Loucy (cell line): Measurements from ENCODE around the gene SDHA.
"Not testable (repeated sequence)": the region's sequence is repeated elsewhere in the genome, so short reads cannot be mapped to it uniquely, and the experiment has no call there.

Source experiments
- H2AFZ ChIP-seq: fragments of 200-600 bp; sonication (generic); 2 replicates; pipeline ENCODE4 v1.6.0; 2016; ENCODE audit warnings: antibody characterized with exemption, mild to moderate bottlenecking, low read length, moderate library complexity
- H3F3A ChIP-seq: fragments of 200-600 bp; 2 replicates; pipeline ENCODE4 v1.6.0; 2016; ENCODE audit warnings: antibody characterized with exemption, low read depth, mild to moderate bottlenecking
- H3K27me3 ChIP-seq: fragments of 200-600 bp; sonication (generic); 2 replicates; pipeline ENCODE4 v1.6.1; 2014; ENCODE audit warnings: low read length, mild to moderate bottlenecking; ENCODE audit not compliant: insufficient read depth, poor library complexity, severe bottlenecking
- H3K36me3 ChIP-seq: fragments of 200-600 bp; sonication (generic); 2 replicates; pipeline ENCODE4 v1.6.1; 2016; ENCODE audit warnings: low read length; ENCODE audit not compliant: insufficient read depth
- H3K4me1 ChIP-seq: fragments of 200-600 bp; sonication (generic); 2 replicates; pipeline ENCODE4 v1.5.1; 2014; ENCODE audit warnings: low read length, mild to moderate bottlenecking; ENCODE audit not compliant: insufficient read depth, poor library complexity, severe bottlenecking
- H3K4me2 ChIP-seq: fragments of 200-600 bp; sonication (generic); 2 replicates; pipeline ENCODE4 v1.6.0; 2014; ENCODE audit warnings: antibody characterized with exemption, low read length, low read depth, mild to moderate bottlenecking; ENCODE audit not compliant: poor library complexity, severe bottlenecking
- H3K4me3 ChIP-seq: fragments of 200-600 bp; sonication (generic); 2 replicates; pipeline ENCODE4 v1.5.1; 2014; ENCODE audit warnings: low read length, mild to moderate bottlenecking, mixed read lengths; ENCODE audit not compliant: poor library complexity, severe bottlenecking
- H3K79me2 ChIP-seq: fragments of 200-600 bp; sonication (generic); 2 replicates; pipeline ENCODE4 v1.6.1; 2014; ENCODE audit warnings: low read length; ENCODE audit not compliant: insufficient read depth
- H3K9ac ChIP-seq: fragments of 200-600 bp; sonication (generic); 2 replicates; pipeline ENCODE4 v1.6.0; 2014; ENCODE audit warnings: mild to moderate bottlenecking, low read depth, low read length, moderate library complexity; ENCODE audit not compliant: poor library complexity, severe bottlenecking
- H3K9me2 ChIP-seq: fragments of 200-600 bp; sonication (generic); replicated peaks from 2 replicates; pipeline ENCODE4 v1.6.1; 2016; ENCODE audit warnings: low read depth, low read length, mixed read lengths
- H3K9me3 ChIP-seq: fragments of 200-600 bp; sonication (generic); 2 replicates; pipeline ENCODE4 v1.6.1; 2014; ENCODE audit warnings: mild to moderate bottlenecking, antibody characterized with exemption, low read length, low read depth; ENCODE audit not compliant: insufficient read depth
- H4K20me1 ChIP-seq: fragments of 200-600 bp; sonication (generic); 2 replicates; pipeline ENCODE4 v1.6.0; 2014; ENCODE audit warnings: antibody characterized with exemption, low read length, mild to moderate bottlenecking; ENCODE audit not compliant: insufficient read depth, poor library complexity, severe bottlenecking
- CTCF ChIP-seq: fragments of 200-600 bp; sonication (generic); conservative IDR thresholded peaks from 2 replicates; pipeline ENCODE4 v1.5.1; 2014; ENCODE audit warnings: mild to moderate bottlenecking, antibody characterized with exemption, low read length
- EZH2phosphoT487 ChIP-seq: fragments of 200-600 bp; IDR thresholded peaks from 2 replicates; pipeline ENCODE4 v1.6.1; 2018; ENCODE audit warnings: antibody characterized with exemption, mild to moderate bottlenecking, moderate library complexity, borderline replicate concordance

SDHA gene

GRCh38 chr5:267716-268115, 49.6 kb downstream of the SDHA start:
- H3K4me3 ChIP-seq: no peak overlapping the region
- peaks cover 4% of the 10 kb centered on the region; the same call in 1 of the 2 replicates for H3F3A ChIP-seq
- peaks cover 12% of the 10 kb centered on the region; the same call in 1 of the 2 replicates for H3K36me3 ChIP-seq
- H3K9ac ChIP-seq: no peak overlapping the region
- H3K9me3 ChIP-seq: no peaks in the 10 kb centered on the region
- TF ChIP-seq CTCF (no peak), EZH2phosphoT487 (no peak)
- H3K4me1 ChIP-seq: peaks cover 35% of the 10 kb centered on the region
- peaks cover 4% of the 10 kb centered on the region; the same call in 1 of the 2 replicates for H3K79me2 ChIP-seq
- H3K9me2 ChIP-seq: no peaks in the 10 kb centered on the region
- no peak overlapping the region for H3K4me2 ChIP-seq
- no peak overlapping the region for H2AFZ ChIP-seq
- no peaks in the 10 kb centered on the region for H4K20me1 ChIP-seq
- H3K27me3 ChIP-seq: no peaks in the 10 kb centered on the region

- Histone ChIP-seq H4K20me1 (peaks cover 23% of the 10 kb centered on the region), H3K9me3 (no peaks in the 10 kb centered on the region), H3K9ac (peak overlapping the region; percentile 72), H3K4me1 (peaks cover 42% of the 10 kb centered on the region), H3K4me2 (peak overlapping the region; percentile 85), H3F3A (no peaks in the 10 kb centered on the region), H3K4me3 (peak overlapping the region; percentile 85), H3K9me2 (no peaks in the 10 kb centered on the region), H2AFZ (no peak overlapping the region), H3K36me3 (no peaks in the 10 kb centered on the region; the same call in 1 of the 2 replicates), H3K79me2 (peaks cover 31% of the 10 kb centered on the region), H3K27me3 (no peaks in the 10 kb centered on the region)
- TF ChIP-seq CTCF: no peak
- no peak for TF ChIP-seq EZH2phosphoT487
These were observed 52.2 kb downstream of the SDHA start for GRCh38 chr5:270340-270739.

GRCh38 chr5:271828-272167, 53.7 kb downstream of the SDHA start:
- H2AFZ ChIP-seq, H3F3A ChIP-seq, H3K9me2 ChIP-seq, H3K9me3 ChIP-seq, H3K36me3 ChIP-seq, H3K27me3 ChIP-seq: not testable (repeated sequence)
- peak overlapping the region; percentile 85 for H3K4me3 ChIP-seq
- H3K4me1 ChIP-seq: peaks cover 49% of the 10 kb centered on the region
- H3K9ac ChIP-seq: peak overlapping the region; percentile 72
- peak overlapping the region; percentile 1 for H3K4me2 ChIP-seq
- H4K20me1 ChIP-seq: peaks cover 35% of the 10 kb centered on the region
- peaks cover 45% of the 10 kb centered on the region for H3K79me2 ChIP-seq

DNA sequence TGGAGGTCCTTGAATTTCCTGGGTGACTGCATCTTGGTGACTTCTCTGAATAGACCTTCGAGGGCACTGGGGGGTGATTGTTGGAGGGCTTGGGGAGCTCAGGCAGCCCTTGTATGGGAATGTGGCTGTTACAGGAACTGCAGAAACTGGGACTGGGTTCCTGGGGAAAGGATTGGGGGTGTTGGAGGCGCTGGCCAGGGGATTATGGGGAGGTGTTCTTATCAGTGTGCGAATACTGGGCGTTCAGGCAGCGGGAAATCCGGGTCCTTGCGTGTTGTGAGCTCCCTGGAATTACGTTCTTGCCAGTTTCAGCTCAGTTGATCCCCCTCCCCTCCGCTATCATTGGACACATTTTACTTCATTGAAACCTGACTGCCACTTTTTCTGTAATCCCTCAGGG, 55.0 kb downstream of the SDHA start:
- not testable (repeated sequence) for H3K36me3 ChIP-seq, H3K9me2 ChIP-seq, H2AFZ ChIP-seq, H3F3A ChIP-seq, H3K27me3 ChIP-seq, H3K9me3 ChIP-seq
- H3K4me3 ChIP-seq: peak overlapping the region; percentile 85
- peak overlapping the region; percentile 59 for H3K9ac ChIP-seq
- peak overlapping the region; percentile 80 for H3K4me2 ChIP-seq
- H3K79me2 ChIP-seq: peaks cover 57% of the 10 kb centered on the region
- peaks cover 36% of the 10 kb centered on the region for H4K20me1 ChIP-seq
- H3K4me1 ChIP-seq: peaks cover 39% of the 10 kb centered on the region

- Histone ChIP-seq H4K20me1 (peaks cover 39% of the 10 kb centered on the region), H3K9ac (peak overlapping the region; percentile 59), H3K4me2 (peak overlapping the region; percentile 80), H3K4me3 (peak overlapping the region; percentile 85), H3K79me2 (peaks cover 61% of the 10 kb centered on the region), H3K4me1 (peaks cover 42% of the 10 kb centered on the region)
- not testable (repeated sequence) for H3K9me3 ChIP-seq, H3K9me2 ChIP-seq, H3K27me3 ChIP-seq, H2AFZ ChIP-seq, H3K36me3 ChIP-seq, H3F3A ChIP-seq
These were observed 55.4 kb downstream of the SDHA start for GRCh38 chr5:273491-273890.

DNA sequence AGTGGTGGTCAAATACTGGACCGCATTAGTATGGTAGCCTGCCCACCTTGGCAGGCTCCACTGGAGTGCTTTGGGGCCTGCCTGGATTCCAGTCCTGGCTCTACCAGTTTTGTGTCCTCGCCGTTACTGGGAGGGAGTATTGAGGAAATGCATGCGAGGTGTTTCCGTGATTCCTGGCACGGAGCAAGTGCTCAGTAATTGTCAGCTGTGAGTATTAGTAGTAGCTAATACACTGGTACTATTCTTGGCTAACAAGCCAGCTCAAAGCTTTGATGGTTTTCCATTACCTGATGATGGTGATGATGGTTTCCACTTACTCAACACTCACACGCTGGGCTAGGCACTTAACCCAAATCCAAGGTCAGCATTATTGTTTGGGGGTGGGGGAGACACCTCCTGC, 56.2 kb downstream of the SDHA start:
- H3K4me3 ChIP-seq: peak overlapping the region; percentile 85

More for the DNA sequence above, 56.2 kb downstream of the SDHA start:
- H4K20me1 ChIP-seq: peaks cover 39% of the 10 kb centered on the region
- H3K9ac ChIP-seq: peak overlapping the region; percentile 33
- not testable (repeated sequence) for H3K9me2 ChIP-seq, H3K9me3 ChIP-seq, H2AFZ ChIP-seq, H3K36me3 ChIP-seq, H3K27me3 ChIP-seq, H3F3A ChIP-seq
- peaks cover 69% of the 10 kb centered on the region for H3K79me2 ChIP-seq
- H3K4me1 ChIP-seq: peaks cover 48% of the 10 kb centered on the region
- peak overlapping the region; percentile 80 for H3K4me2 ChIP-seq
